HG03439 (cell line): ENCODE results near the gene PDLIM7.

Source experiments
- ATAC-seq: cut with Tn5 transposase; IDR thresholded peaks from one replicate; pipeline ENCODE4 v1.9.1; 2021; ENCODE audit warnings: mild to moderate bottlenecking, moderate library complexity; ENCODE audit not compliant: unreplicated experiment

The PDLIM7 gene

GRCh38 chr5:177524941-177525655 lies 27.7 kb upstream of the PDLIM7 start:
- ATAC-seq, result no peak

- ATAC-seq, result no peak
Measured at GRCh38 chr5:177524539-177524900, 27.1 kb upstream of the PDLIM7 start.

GRCh38 chr5:177523711-177524538 lies 26.5 kb upstream of the PDLIM7 start:
- ATAC-seq, result no peak

GRCh38 chr5:177520916-177521513 lies 23.6 kb upstream of the PDLIM7 start:
- no peak for ATAC-seq

GRCh38 chr5:177520271-177520670 lies 22.9 kb upstream of the PDLIM7 start:
- ATAC-seq, result no peak

- no peak for ATAC-seq
Measured at GRCh38 chr5:177519463-177520235, 22.2 kb upstream of the PDLIM7 start.

GRCh38 chr5:177516601-177517568 lies 19.5 kb upstream of the PDLIM7 start, which contains the start of gene DDX41:
Gene DDX41 (minus strand): TSS chr5:177516961. CDS start chr5:177516945, 16 bp downstream.
- peak; percentile 74 for ATAC-seq

- ATAC-seq, result no peak
Measured at GRCh38 chr5:177515580-177515979, 18.2 kb upstream of the PDLIM7 start.

- no peak for ATAC-seq
Measured at GRCh38 chr5:177514541-177514940, 17.1 kb upstream of the PDLIM7 start.

- ATAC-seq, result no peak
Measured at GRCh38 chr5:177513500-177513899, 16.1 kb upstream of the PDLIM7 start.

- no peak for ATAC-seq
Measured at GRCh38 chr5:177512736-177513380, 15.5 kb upstream of the PDLIM7 start.

- ATAC-seq, result no peak
Measured at GRCh38 chr5:177511796-177512675, 14.6 kb upstream of the PDLIM7 start.

- ATAC-seq, result no peak
Measured at GRCh38 chr5:177511181-177511580, 13.8 kb upstream of the PDLIM7 start.

- peak; percentile 24 for ATAC-seq
Measured at GRCh38 chr5:177510567-177511053, 13.2 kb upstream of the PDLIM7 start.

- peak; percentile 38 for ATAC-seq
Measured at GRCh38 chr5:177509991-177510566, 12.7 kb upstream of the PDLIM7 start.

GRCh38 chr5:177509381-177509951 lies 12.1 kb upstream of the PDLIM7 start, which contains the start of gene DOK3:
Gene DOK3 (minus strand): TSS chr5:177509826. CDS start chr5:177509540, 286 bp downstream.
- peak; percentile 26 for ATAC-seq

GRCh38 chr5:177508837-177509236 lies 11.4 kb upstream of the PDLIM7 start:
- no peak for ATAC-seq
